ENCODE results near the gene ZFP42.
"Not testable (repeated sequence)": the region's sequence is repeated elsewhere in the genome, so short reads cannot be mapped to it uniquely, and the experiment has no call there.

The ZFP42 gene

DNA sequence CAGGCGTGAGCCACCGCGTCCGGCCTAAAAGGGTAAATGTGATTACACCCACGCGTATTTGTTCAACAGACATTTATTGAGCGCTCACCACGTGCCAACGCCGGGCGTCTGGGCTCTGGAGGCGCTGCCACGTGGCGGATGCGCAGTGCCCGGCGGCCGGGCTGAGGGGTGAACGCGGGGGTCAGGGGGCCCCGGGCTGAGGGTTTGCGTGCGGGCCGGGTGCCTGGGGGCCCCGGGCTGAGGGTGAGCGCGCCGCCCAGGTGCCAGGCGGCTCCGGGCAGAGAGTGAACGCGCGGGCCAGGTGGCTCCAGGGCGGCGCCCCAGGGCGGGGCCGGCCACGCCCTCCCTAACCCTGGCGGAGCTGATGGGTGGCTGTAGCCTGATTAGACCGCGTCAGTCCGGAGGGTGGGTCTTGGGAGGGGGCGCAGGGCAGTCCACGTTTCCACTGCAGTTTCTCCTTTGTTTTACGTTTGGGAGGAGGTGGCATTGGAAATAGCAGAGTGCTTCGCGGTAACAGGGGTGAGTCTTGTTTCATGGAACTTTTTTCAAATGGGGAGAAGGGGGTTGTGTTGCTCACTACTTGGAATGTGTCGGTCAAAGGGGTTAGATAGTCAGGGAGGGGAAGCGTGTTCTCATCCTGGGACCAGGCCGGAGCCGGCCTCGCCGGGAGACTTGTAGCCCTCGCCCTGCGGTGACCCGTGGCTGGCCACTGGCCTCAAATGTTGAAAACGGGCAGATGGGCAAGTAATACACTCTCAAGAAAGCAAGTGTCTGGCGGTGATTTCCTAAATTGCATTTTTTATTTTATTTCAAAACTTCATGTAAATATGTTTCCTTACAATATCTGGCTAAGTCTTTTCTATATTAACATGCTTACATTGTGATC lies at the start of gene ZFP42:
TSS of gene ZFP42 (plus strand) at position 450 of the 886 bp plus-strand sequence. CDS start 7,037 bp downstream, outside the sequence.
- Histone ChIP-seq H3K27ac (ENCODE audit: low read depth, low read length) (peak within 1 kb of the TSS; percentile 68; the same call in 1 of the 2 replicates), H3K9ac (ENCODE audit: low read length) (peak within 1 kb of the TSS; percentile 71), H3K27me3 (ENCODE audit: control insufficient read depth, insufficient read depth, low read length) (no peaks in the 10 kb centered on the region), H3K36me3 (ENCODE audit: control insufficient read depth, insufficient read depth, low read length) (peaks cover 23% of the 10 kb centered on the region; the same call in 1 of the 2 replicates), H3K4me3 (ENCODE audit: low read depth, low read length) (peak within 1 kb of the TSS; percentile 72), H3K4me1 (ENCODE audit: control insufficient read depth, insufficient read depth, low read length) (peaks cover 23% of the 10 kb centered on the region), H3K9me3 (ENCODE audit: control insufficient read depth, insufficient read depth, low read depth, low read length) (peaks cover under 1% of the 10 kb centered on the region; the same call in 1 of the 2 replicates)

DNA sequence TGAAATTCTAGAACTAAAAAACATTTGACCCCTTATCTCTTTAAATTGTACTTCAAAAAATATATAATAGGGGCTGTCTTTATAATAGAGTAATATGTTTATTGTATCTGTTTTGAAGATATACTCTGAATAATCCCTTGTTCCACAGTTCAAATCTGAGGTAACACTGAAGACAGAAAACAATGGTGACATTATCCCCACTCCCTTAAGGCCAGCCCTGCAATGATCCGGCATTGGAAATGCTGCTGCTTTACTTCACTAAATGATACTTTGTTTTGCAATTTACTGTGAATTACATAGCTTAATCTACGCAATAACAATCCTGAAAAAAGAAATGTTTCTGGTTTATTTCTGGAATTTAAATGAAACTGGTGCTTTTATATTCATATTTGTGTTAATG lies 34.4 kb upstream of the ZFP42 start:
- no peak overlapping the region for H3K27ac ChIP-seq (ENCODE audit: low read depth, low read length)
- no peaks in the 10 kb centered on the region for H3K4me1 ChIP-seq (ENCODE audit: control insufficient read depth, insufficient read depth, low read length)
- no peaks in the 10 kb centered on the region for H3K9me3 ChIP-seq (ENCODE audit: control insufficient read depth, insufficient read depth, low read depth, low read length)
- H3K27me3 ChIP-seq (ENCODE audit: control insufficient read depth, insufficient read depth, low read length) = no peaks in the 10 kb centered on the region
- H3K9ac ChIP-seq (ENCODE audit: low read length) = no peak overlapping the region
- H3K36me3 ChIP-seq (ENCODE audit: control insufficient read depth, insufficient read depth, low read length) = no peaks in the 10 kb centered on the region
- no peak overlapping the region for H3K4me3 ChIP-seq (ENCODE audit: low read depth, low read length)

DNA sequence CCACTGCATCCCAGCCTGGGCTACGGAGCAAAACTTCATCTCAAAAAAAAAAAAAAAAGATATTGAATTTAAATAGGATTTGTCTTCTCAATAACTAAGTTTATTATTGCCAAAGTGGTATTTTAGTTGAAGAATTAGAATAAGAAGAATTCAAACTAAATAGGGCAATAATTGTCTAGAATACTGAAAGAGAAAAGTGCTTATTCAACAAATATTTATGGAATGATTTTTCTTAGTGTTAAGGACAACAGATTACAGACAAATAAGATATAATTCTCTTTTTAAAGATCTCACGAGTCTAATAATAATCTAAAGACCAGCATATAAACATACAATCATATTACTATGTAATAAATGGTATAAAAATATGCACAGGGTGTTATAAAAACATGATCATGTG lies 33.6 kb upstream of the ZFP42 start:
- H3K9me3 ChIP-seq (ENCODE audit: control insufficient read depth, insufficient read depth, low read depth, low read length) = no peaks in the 10 kb centered on the region
- H3K36me3 ChIP-seq (ENCODE audit: control insufficient read depth, insufficient read depth, low read length) = no peaks in the 10 kb centered on the region
- H3K9ac ChIP-seq (ENCODE audit: low read length) = no peak overlapping the region
- H3K27ac ChIP-seq (ENCODE audit: low read depth, low read length) = no peak overlapping the region
- no peak overlapping the region for H3K4me3 ChIP-seq (ENCODE audit: low read depth, low read length)
- no peaks in the 10 kb centered on the region for H3K4me1 ChIP-seq (ENCODE audit: control insufficient read depth, insufficient read depth, low read length)
- H3K27me3 ChIP-seq (ENCODE audit: control insufficient read depth, insufficient read depth, low read length) = no peaks in the 10 kb centered on the region

DNA sequence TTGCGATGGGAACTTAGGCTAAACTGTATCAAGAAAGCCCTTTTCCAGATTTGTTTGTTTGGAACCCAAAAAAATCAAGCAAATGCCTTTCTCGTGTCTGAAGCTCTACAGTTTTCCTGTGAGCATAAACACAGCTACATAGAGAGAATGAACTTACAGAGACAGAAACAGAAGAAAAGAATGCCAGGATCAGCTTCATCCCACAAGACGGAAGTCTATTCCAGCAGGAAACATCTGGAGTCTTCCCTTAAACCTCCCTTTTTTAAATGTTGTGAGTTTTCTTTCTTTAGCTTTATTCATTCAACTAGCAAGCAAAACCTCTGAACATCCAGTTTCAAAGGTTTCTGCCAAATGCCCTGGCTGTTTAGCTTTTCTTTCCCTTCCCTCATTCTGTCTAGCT lies 32.6 kb upstream of the ZFP42 start:
- Histone ChIP-seq H3K4me3 (ENCODE audit: low read depth, low read length) (no peak overlapping the region), H3K36me3 (ENCODE audit: control insufficient read depth, insufficient read depth, low read length) (no peaks in the 10 kb centered on the region), H3K27ac (ENCODE audit: low read depth, low read length) (no peak overlapping the region), H3K27me3 (ENCODE audit: control insufficient read depth, insufficient read depth, low read length) (no peaks in the 10 kb centered on the region), H3K9ac (ENCODE audit: low read length) (no peak overlapping the region), H3K9me3 (ENCODE audit: control insufficient read depth, insufficient read depth, low read depth, low read length) (no peaks in the 10 kb centered on the region), H3K4me1 (ENCODE audit: control insufficient read depth, insufficient read depth, low read length) (no peaks in the 10 kb centered on the region)

DNA sequence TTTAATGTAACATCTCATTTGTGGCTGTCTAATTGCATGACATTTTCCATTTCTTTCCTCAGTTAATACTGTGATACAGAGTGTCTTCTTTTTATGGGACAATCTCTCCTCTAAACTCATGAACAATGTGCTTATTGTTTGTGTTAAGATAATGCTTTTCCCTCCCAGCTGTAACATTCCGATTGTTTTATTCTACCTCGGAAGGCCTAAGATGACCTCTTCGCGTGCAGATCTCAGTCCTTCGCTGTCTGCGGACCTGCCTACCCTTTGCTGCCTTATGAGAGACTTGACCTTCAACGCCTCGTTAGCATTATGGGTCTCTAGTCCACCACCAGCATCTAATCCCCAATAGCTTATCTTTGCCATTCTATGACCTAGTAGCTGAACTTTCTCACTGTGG lies 29.8 kb upstream of the ZFP42 start:
- Histone ChIP-seq H3K27me3 (ENCODE audit: control insufficient read depth, insufficient read depth, low read length) (no peaks in the 10 kb centered on the region), H3K9me3 (ENCODE audit: control insufficient read depth, insufficient read depth, low read depth, low read length) (no peaks in the 10 kb centered on the region), H3K36me3 (ENCODE audit: control insufficient read depth, insufficient read depth, low read length) (no peaks in the 10 kb centered on the region), H3K27ac (ENCODE audit: low read depth, low read length) (no peak overlapping the region), H3K4me1 (ENCODE audit: control insufficient read depth, insufficient read depth, low read length) (no peaks in the 10 kb centered on the region), H3K9ac (ENCODE audit: low read length) (no peak overlapping the region), H3K4me3 (ENCODE audit: low read depth, low read length) (no peak overlapping the region)

DNA sequence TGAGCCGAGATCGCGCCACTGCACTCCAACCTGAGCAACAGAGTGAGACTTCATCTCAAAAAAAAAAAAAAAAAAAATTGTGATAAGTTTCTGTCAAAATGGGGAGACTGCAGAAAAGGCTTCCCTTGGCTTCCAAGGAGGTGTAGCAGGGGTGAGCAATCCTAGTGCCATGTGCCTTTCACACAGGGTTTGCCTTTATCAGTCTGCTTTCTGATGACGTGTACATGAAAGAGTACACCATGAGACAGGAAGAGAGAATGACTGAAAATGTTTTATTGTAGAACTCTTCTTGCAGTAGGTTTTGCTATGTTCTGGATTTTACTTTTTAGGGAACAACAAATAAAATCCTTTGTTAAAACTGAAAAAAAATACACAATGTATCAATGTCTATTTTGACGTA lies 23.4 kb upstream of the ZFP42 start:
- Histone ChIP-seq H3K9me3 (ENCODE audit: control insufficient read depth, insufficient read depth, low read depth, low read length) (no peaks in the 10 kb centered on the region), H3K4me1 (ENCODE audit: control insufficient read depth, insufficient read depth, low read length) (no peaks in the 10 kb centered on the region), H3K9ac (ENCODE audit: low read length) (no peak overlapping the region), H3K27ac (ENCODE audit: low read depth, low read length) (no peak overlapping the region), H3K36me3 (ENCODE audit: control insufficient read depth, insufficient read depth, low read length) (no peaks in the 10 kb centered on the region), H3K27me3 (ENCODE audit: control insufficient read depth, insufficient read depth, low read length) (no peaks in the 10 kb centered on the region), H3K4me3 (ENCODE audit: low read depth, low read length) (no peak overlapping the region)

DNA sequence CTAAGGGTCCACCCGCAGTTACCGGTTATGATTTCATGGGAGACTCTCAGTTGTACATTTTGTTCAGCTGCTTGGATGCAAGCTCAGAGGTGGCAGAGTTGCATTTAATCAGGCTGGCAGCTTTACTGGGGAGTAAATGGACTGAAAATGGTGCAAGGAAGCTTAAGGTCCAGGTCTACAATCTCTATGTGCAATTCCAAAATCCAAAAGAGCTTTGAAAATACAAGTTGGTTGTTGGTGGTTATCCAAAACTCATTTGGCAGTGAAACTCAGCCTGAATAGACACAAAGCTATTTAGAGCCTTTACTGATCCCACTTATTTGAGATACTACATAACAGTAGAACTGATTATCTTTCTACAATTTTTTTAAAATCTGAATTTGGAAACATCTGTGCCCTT lies 11.8 kb upstream of the ZFP42 start:
- Histone ChIP-seq H3K36me3 (ENCODE audit: control insufficient read depth, insufficient read depth, low read length) (no peaks in the 10 kb centered on the region), H3K27ac (ENCODE audit: low read depth, low read length) (no peak overlapping the region), H3K4me3 (ENCODE audit: low read depth, low read length) (no peak overlapping the region), H3K27me3 (ENCODE audit: control insufficient read depth, insufficient read depth, low read length) (no peaks in the 10 kb centered on the region), H3K9ac (ENCODE audit: low read length) (no peak overlapping the region), H3K9me3 (ENCODE audit: control insufficient read depth, insufficient read depth, low read depth, low read length) (no peaks in the 10 kb centered on the region), H3K4me1 (ENCODE audit: control insufficient read depth, insufficient read depth, low read length) (no peaks in the 10 kb centered on the region)

DNA sequence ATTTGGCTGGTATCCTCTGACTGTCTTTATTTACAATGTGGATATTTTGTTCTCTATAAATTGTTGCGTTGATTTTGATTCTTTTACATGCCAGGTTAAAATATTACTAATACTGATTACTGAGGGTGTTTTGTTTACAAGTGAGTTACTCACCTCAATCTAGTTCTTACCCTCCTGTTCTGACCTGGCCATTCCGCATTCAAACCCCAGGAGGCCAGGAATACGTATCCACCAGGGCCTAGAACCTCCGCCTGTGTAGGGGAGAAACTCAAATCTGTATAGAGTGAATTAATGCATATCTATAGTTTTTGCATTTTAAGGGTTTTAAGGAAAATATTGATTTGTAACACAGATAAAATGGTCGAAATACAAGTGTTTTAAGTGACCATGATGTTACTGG lies 2.6 kb upstream of the ZFP42 start:
- Histone ChIP-seq H3K4me3 (ENCODE audit: low read depth, low read length) (no peak overlapping the region), H3K4me1 (ENCODE audit: control insufficient read depth, insufficient read depth, low read length) (peaks cover 13% of the 10 kb centered on the region), H3K9me3 (ENCODE audit: control insufficient read depth, insufficient read depth, low read depth, low read length) (peaks cover 5% of the 10 kb centered on the region), H3K27me3 (ENCODE audit: control insufficient read depth, insufficient read depth, low read length) (no peaks in the 10 kb centered on the region), H3K9ac (ENCODE audit: low read length) (no peak overlapping the region), H3K27ac (ENCODE audit: low read depth, low read length) (no peak overlapping the region), H3K36me3 (ENCODE audit: control insufficient read depth, insufficient read depth, low read length) (no peaks in the 10 kb centered on the region; the same call in 1 of the 2 replicates)

DNA sequence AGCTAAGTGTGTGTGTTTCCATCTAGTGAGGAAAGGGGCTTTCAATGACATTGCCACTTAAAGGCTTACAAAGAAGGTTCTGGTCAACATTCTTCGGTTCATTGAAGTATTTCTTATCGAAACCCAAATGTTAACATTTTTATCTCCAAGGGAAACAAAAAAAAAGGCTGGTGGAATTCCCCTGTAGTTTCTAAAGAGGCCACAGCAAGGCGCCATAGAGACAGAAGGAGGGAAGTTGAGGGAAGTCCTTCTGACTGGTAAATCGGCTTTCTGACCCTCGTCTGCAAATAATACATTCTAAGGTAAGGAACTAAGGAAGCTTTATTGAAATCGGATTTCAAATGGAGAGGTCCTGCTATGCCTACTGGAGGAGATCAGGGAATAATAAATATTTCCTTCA lies 1.7 kb upstream of the ZFP42 start:
- Histone ChIP-seq H3K27me3 (ENCODE audit: control insufficient read depth, insufficient read depth, low read length) (no peaks in the 10 kb centered on the region), H3K36me3 (ENCODE audit: control insufficient read depth, insufficient read depth, low read length) (peaks cover 6% of the 10 kb centered on the region; the same call in 1 of the 2 replicates), H3K4me1 (ENCODE audit: control insufficient read depth, insufficient read depth, low read length) (peaks cover 19% of the 10 kb centered on the region), H3K27ac (ENCODE audit: low read depth, low read length) (peak overlapping the region; percentile 1; the same call in 1 of the 2 replicates), H3K4me3 (ENCODE audit: low read depth, low read length) (no peak overlapping the region), H3K9ac (ENCODE audit: low read length) (no peak overlapping the region), H3K9me3 (ENCODE audit: control insufficient read depth, insufficient read depth, low read depth, low read length) (peaks cover 5% of the 10 kb centered on the region)

DNA sequence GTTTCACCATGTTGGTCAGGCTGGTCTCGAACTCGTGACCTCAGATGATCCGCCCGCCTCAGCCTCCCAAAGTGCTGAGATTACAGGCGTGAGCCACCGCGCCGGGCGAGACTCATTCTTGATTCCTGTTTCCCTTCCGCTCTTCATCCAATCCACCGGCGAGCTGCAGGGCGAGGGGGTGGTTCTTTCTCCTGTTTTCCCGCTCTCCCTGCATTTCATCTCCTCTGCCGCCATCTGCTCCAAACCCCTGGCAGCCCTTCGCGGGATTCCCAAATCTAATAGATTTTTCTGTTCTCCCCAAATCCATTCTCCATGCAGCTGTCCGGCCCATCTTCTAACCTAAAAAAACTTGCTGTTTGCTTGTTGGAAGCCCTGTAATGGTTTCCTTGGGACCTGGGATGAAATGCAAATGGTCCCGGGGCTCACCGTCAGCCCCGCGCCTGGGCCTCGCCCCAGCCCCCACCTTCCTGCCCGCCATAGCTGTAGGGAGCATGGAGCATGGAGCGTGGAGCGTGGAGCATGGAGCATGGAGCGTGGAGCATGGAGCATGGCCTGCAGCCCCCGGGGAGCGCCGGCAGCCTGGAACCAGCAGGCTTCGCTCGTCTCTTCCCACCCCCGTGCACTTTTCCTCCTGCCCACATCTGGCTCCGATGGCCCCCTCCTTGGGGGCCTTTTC lies 1.1 kb downstream of the ZFP42 start:
- Histone ChIP-seq H3K9me3 (ENCODE audit: control insufficient read depth, insufficient read depth, low read depth, low read length) (no peaks in the 10 kb centered on the region), H3K36me3 (ENCODE audit: control insufficient read depth, insufficient read depth, low read length) (peaks cover 34% of the 10 kb centered on the region; the same call in 1 of the 2 replicates), H3K27me3 (ENCODE audit: control insufficient read depth, insufficient read depth, low read length) (no peaks in the 10 kb centered on the region), H3K4me3 (ENCODE audit: low read depth, low read length) (peak overlapping the region; percentile 72), H3K9ac (ENCODE audit: low read length) (peak overlapping the region; percentile 37), H3K27ac (ENCODE audit: low read depth, low read length) (peak overlapping the region; percentile 68; the same call in 1 of the 2 replicates), H3K4me1 (ENCODE audit: control insufficient read depth, insufficient read depth, low read length) (peaks cover 23% of the 10 kb centered on the region)

DNA sequence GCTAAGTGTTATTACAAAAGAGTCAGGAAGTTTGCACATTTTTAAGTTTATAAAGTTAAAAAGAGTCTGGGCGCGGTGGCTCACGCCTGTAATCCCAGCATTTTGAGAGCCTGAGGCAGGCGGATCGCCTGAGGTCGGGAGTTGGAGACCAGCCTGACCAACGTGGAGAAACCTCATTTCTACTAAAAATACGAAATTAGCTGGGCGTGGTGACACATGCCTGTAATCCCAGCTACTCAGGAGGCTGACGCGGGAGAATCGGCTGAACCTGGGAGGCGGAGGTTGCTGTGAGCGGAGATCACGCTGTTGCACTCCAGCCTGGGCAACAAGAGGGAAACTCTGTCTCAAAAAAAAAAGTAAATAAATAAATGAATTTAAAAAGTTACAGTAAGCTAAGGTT lies 2.4 kb downstream of the ZFP42 start:
- H3K36me3 ChIP-seq (ENCODE audit: control insufficient read depth, insufficient read depth, low read length) = peaks cover 46% of the 10 kb centered on the region; the same call in 1 of the 2 replicates
- not testable (repeated sequence) for H3K9me3 ChIP-seq (ENCODE audit: control insufficient read depth, insufficient read depth, low read depth, low read length); H3K27me3 ChIP-seq (ENCODE audit: control insufficient read depth, insufficient read depth, low read length); H3K9ac ChIP-seq (ENCODE audit: low read length); H3K27ac ChIP-seq (ENCODE audit: low read depth, low read length)
- peak overlapping the region; percentile 72; the same call in 1 of the 2 replicates for H3K4me3 ChIP-seq (ENCODE audit: low read depth, low read length)
- peaks cover 17% of the 10 kb centered on the region for H3K4me1 ChIP-seq (ENCODE audit: control insufficient read depth, insufficient read depth, low read length)
